K562 (cell line): ENCODE data around the gene TNC. TPM values are rescaled to one million over a fixed set of nuclear protein-coding genes. Genes with fewer than 3 reads are reported as not detected.
A peak's percentile ranks its signal among the peaks of the same experiment; 100 is the strongest.

ENCODE experiments used
- ATAC-seq: fragments of 200-7000 bp; cut with Tn5 transposase; 3 replicates; pipeline ENCODE4 v1.9.1; 2020; ENCODE audit warnings: moderate library complexity
- BruUV-seq: library from RNA; stranded (reverse); fragments of 400-500 nt; replicated peaks from 2 replicates; lab custom pipeline; 2021; lab: Mats Ljungman, UMichigan
- CTCF ChIA-PET: fragments of 300-600 bp; formaldehyde crosslinking; extraction: SDS; loops from one replicate; lab custom pipeline; 2021; ENCODE audit warnings: low intra/inter-chr PET ratio; lab: Yijun Ruan, JAX
- POLR2A ChIA-PET: fragments of 300-600, 350-650 bp; sonication (Branson Sonifier 250); formaldehyde crosslinking; extraction: SDS; loops from one replicate; lab custom pipeline; 2021; ENCODE audit warnings: antibody characterized with exemption, inconsistent platforms; lab: Yijun Ruan, JAX
- DNase-seq, 4 experiments: peaks; one replicate each; pipeline versions ENCODE4 v3.0.0 to v3.0.0-alpha.2; 2011 to 2018; ENCODE audit warnings: low spot score in 3 of 4, mixed read lengths in 3 of 4; ENCODE audit errors: extremely low read depth in 1 of 4
- FAIRE-seq: peaks from 2 replicates; lab custom pipeline; 2011; peaks lifted over from hg19 to GRCh38; lab: Jason Lieb, UNC
- H2AFZ ChIP-seq: 2 replicates; pipeline ENCODE4 v1.6.0; 2011; ENCODE audit warnings: low read depth, low read length, control low read depth, inconsistent platforms
- H3K27ac ChIP-seq: fragments of 200-600 bp; 3 replicates; pipeline ENCODE4 v1.8.0; 2011; ENCODE audit warnings: low read depth, mild to moderate bottlenecking, control low read depth, inconsistent platforms, low read length, moderate library complexity, mixed read lengths; ENCODE audit errors: extremely low read depth
- H3K27me3 ChIP-seq, 2 experiments: fragments of 300-600 bp in 1 of 2; 2 replicates in 1 of 2; 3 replicates in 1 of 2; pipeline versions ENCODE4 v1.6.0 to v1.8.0; 2011; ENCODE audit warnings: inconsistent platforms in 2 of 2, low read length in 2 of 2, mild to moderate bottlenecking in 1 of 2, mixed read lengths in 1 of 2, moderate library complexity in 1 of 2; ENCODE audit not compliant: control insufficient read depth in 2 of 2, insufficient read depth in 2 of 2
- H3K36me3 ChIP-seq: fragments of 300-600 bp; 3 replicates; pipeline ENCODE4 v1.8.0; 2011; ENCODE audit warnings: mild to moderate bottlenecking, low read length, inconsistent platforms; ENCODE audit not compliant: control insufficient read depth, insufficient read depth
- H3K4me1 ChIP-seq, 2 experiments: fragments of 200-600 bp in 1 of 2; replicated peaks in 1 of 2; 2 replicates in 1 of 2; 3 replicates in 1 of 2; pipeline versions ENCODE4 v1.5.1 to v1.8.0; 2011; ENCODE audit warnings: inconsistent platforms in 2 of 2, low read length in 2 of 2, mild to moderate bottlenecking in 1 of 2, mixed read lengths in 1 of 2, moderate library complexity in 1 of 2; ENCODE audit not compliant: control insufficient read depth in 2 of 2, insufficient read depth in 2 of 2
- H3K4me2 ChIP-seq: 2 replicates; pipeline ENCODE4 v1.6.1; 2011; ENCODE audit warnings: low read length, control low read depth, inconsistent platforms, mixed read lengths; ENCODE audit not compliant: insufficient read depth
- H3K4me3 ChIP-seq: fragments of 200-600 bp; sonication (generic), shearing (Covaris generic); 2 replicates; pipeline ENCODE4 v1.5.1; 2016; ENCODE audit warnings: control low read depth, inconsistent platforms
- H3K79me2 ChIP-seq: fragments of 200-600 bp; 3 replicates; pipeline ENCODE4 v1.8.0; 2011; ENCODE audit warnings: low read length, inconsistent platforms; ENCODE audit not compliant: control insufficient read depth, insufficient read depth
- H3K9ac ChIP-seq, 2 experiments: 2 replicates each; pipeline versions ENCODE4 v1.6.0 to v1.6.1; 2011; ENCODE audit warnings: low read depth in 2 of 2, low read length in 2 of 2, control low read depth in 1 of 2, inconsistent platforms in 1 of 2, mild to moderate bottlenecking in 1 of 2, mixed read lengths in 1 of 2; ENCODE audit not compliant: insufficient read depth in 1 of 2
- H3K9me1 ChIP-seq: one replicate; pipeline ENCODE4 v1.6.0; 2011; ENCODE audit warnings: inconsistent platforms, mild to moderate bottlenecking, low read length, moderate library complexity; ENCODE audit not compliant: control insufficient read depth, insufficient read depth
- H3K9me3 ChIP-seq: replicated peaks from 2 replicates; pipeline ENCODE4 v1.5.1; 2011; ENCODE audit warnings: low read depth, low read length, inconsistent platforms; ENCODE audit not compliant: control insufficient read depth, insufficient read depth
- H4K20me1 ChIP-seq: replicated peaks from 2 replicates; pipeline ENCODE4 v1.6.1; 2011; ENCODE audit warnings: low read length, inconsistent platforms, mixed read lengths; ENCODE audit not compliant: control insufficient read depth, insufficient read depth
- SIX5 ChIP-seq, 2 experiments: IDR thresholded peaks; 2 replicates each; pipeline ENCODE4 v1.6.1; 2011; ENCODE audit warnings: low read length in 2 of 2, borderline replicate concordance in 1 of 2, low read depth in 1 of 2, mild to moderate bottlenecking in 1 of 2, moderate library complexity in 1 of 2; ENCODE audit not compliant: insufficient read depth in 1 of 2
- ZKSCAN3 ChIP-seq: fragments of 250-450 bp; sonication (Bioruptor Pico); IDR thresholded peaks from 2 replicates; pipeline ENCODE4 v1.4.0; 2020
- WGBS: fragments of 100-300 bp; shearing (Covaris generic); methylation state at CpG from one replicate; pipeline ENCODE4 v1.1.6; 2016; ENCODE audit warnings: low coverage, mixed read lengths; ENCODE audit not compliant: insufficient coverage; ENCODE audit errors: missing lambda C conversion rate; 5-methylcytosine and 5-hydroxymethylcytosine counted together
- in situ Hi-C: fragments of 300-500 bp; cut with MboI; formaldehyde crosslinking; loops from 4 replicates; pipeline ENCODE4 v1.15.0; 2018; ENCODE audit warnings: inconsistent platforms, mixed read lengths
- intact Hi-C: fragments of 100-400 bp; cut with micrococcal nuclease; formaldehyde crosslinking; loops from 2 replicates; pipeline ENCODE4 v1.14.2; 2022
- polyA plus RNA-seq, 8 experiments: library from polyadenylated mRNA; depleted of rRNA in 4 of 8; stranded (reverse) in 5 of 8; unstranded in 3 of 8; fragments of >200 nt; fragmentation: Nextera tagmentation in 2 of 8; fragmentation: Illumina TruSeq in 1 of 8; extraction: Ambion mirVana in 2 of 8; extraction: Trizol in 1 of 8; gene quantifications; 2 replicates each; pipeline versions ENCODE4 v1.2.1 to v1.2.3, GENCODE V29; 2011 to 2014; ENCODE audit warnings: inconsistent platforms in 1 of 8, missing spikeins in 1 of 8
- total RNA-seq, 7 experiments: library from RNA; depleted of rRNA in 6 of 7; stranded (reverse); fragments of >200 nt in 6 of 7; fragmentation: Illumina TruSeq in 2 of 7; extraction: Trizol in 2 of 7; gene quantifications; 2 replicates each; pipeline versions ENCODE4 v1.2.1 to v1.2.3, GENCODE V29; 2011 to 2021; ENCODE audit warnings: low replicate concordance in 1 of 7
- TF ChIP-seq, protein P1 (sequence below): IDR thresholded peaks from 2 replicates; pipeline ENCODE4 v1.6.1; 2016; ENCODE audit warnings: missing genetic modification characterization, missing compliant biosample characterization
- TF ChIP-seq, protein P2 (sequence below): fragments of 250-450 bp; sonication (Bioruptor Pico); IDR thresholded peaks from 2 replicates; pipeline ENCODE4 v1.5.0; 2021; ENCODE audit warnings: mild to moderate bottlenecking, moderate library complexity
- TF ChIP-seq, protein P3 (sequence below): sonication (generic); formaldehyde crosslinking; IDR thresholded peaks from 2 replicates; pipeline ENCODE4 v1.8.0; 2023; ENCODE audit warnings: mild to moderate bottlenecking, missing genetic modification reagents

Gene TNC
- total and polyA plus RNA-seq, 9 of the 15 experiments (the other 6 are each of a cell fraction or from before 2014, with no cell fraction given) = under 0.01 to 0.29 TPM; not detected in 7

DNA sequence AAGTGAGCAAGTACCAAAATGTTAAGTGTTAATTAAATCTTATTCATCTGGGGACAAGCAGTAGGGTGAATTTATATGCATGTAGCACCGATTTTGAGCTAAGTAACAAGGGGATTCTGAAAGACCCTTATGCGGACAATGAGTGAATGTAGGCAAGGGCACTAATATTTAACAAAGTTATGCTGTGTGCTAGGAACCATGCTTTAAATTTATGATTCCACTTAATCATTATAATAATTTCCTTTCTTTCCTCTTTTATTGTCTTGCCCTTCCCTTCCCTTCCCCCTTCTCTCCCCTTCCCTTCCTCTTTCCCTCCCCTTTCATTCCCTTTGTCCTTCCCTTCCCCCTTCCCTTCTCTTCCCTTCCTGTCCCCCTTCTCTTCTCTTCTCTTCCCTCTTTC, 25.7 kb upstream of the TNC start:
- in situ Hi-C loops (no loop called here), intact Hi-C loops (no loop called here)
- ChIA-PET CTCF (no interaction called here), POLR2A (no interaction called here)
- Histone ChIP-seq H3K27ac (no peak overlapping the region), H3K9ac (no peak overlapping the region), H3K36me3 (no peaks in the 10 kb centered on the region), H4K20me1 (no peaks in the 10 kb centered on the region), H3K9me3 (no peaks in the 10 kb centered on the region), H3K9me1 (no peaks in the 10 kb centered on the region), H3K4me1 (no peaks in the 10 kb centered on the region), H2AFZ (no peak overlapping the region), H3K4me3 (no peak overlapping the region), H3K27me3 (no peaks in the 10 kb centered on the region), H3K4me2 (no peak overlapping the region), H3K79me2 (no peaks in the 10 kb centered on the region)
- TF ChIP-seq, protein P1, sequence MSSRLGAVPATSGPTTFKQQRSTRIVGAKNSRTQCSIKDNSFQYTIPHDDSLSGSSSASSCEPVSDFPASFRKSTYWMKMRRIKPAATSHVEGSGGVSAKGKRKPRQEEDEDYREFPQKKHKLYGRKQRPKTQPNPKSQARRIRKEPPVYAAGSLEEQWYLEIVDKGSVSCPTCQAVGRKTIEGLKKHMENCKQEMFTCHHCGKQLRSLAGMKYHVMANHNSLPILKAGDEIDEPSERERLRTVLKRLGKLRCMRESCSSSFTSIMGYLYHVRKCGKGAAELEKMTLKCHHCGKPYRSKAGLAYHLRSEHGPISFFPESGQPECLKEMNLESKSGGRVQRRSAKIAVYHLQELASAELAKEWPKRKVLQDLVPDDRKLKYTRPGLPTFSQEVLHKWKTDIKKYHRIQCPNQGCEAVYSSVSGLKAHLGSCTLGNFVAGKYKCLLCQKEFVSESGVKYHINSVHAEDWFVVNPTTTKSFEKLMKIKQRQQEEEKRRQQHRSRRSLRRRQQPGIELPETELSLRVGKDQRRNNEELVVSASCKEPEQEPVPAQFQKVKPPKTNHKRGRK (tag) = peak; percentile 34; the same call in 1 of the 2 replicates
- TF ChIP-seq SIX5 (IDR thresholded peaks at IDR 0.05; ENCODE audit: borderline replicate concordance in 1 of 2, insufficient read depth in 1 of 2, low read depth in 1 of 2, low read length in 2 of 2) = no peak
- TF ChIP-seq, protein P2, sequence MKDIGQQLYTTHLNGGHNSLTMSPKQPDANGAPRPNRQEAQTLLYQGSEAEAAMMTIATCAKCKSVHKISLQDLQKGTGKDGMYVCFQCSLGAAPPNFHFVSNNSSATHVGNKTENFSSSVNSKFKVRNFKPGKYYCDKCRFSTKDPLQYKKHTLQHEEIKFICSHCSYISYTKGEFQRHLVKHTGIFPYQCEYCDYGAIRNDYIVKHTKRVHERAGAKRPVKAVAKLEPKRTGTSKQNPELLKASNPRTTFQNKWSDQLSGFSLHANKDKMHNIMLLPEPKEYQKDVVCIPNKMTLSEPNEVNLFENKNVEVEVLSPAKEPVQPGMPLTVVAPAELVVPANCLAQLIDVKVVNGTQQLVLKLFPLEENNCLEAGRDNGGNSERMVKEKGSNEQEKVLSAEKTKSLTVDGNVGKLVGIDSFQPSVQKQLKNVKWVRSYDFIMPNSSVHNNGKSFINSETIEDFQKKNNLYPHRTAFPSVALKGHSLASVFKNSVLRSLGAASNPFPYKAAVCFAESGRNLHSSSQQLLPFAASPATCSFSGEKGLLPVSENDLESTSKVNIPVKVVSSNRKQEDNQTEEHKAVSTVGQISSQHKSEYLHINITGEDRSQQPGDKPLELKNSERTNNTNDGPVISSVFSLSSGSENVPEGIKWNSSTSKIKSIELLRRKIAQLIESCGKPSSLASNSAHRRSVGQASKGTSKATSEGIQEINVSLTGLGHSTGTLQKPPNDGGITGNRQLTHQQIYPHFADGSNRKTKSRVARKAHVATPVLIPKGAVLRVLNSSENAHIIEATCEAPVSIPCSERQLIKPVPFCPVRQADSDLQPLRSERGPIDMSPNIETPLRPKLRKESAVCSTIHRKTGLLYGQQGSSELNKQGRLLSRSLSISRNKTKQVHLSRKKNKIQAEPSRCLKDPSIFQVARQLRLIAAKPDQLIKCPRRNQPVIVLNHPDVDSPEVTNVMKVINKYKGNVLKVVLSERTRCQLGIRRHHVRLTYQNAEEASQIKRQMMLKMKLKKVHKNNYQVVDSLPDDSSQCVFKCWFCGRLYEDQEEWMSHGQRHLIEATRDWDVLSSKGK (CRISPR knock-in tag) = no peak
- TF ChIP-seq, protein P3, sequence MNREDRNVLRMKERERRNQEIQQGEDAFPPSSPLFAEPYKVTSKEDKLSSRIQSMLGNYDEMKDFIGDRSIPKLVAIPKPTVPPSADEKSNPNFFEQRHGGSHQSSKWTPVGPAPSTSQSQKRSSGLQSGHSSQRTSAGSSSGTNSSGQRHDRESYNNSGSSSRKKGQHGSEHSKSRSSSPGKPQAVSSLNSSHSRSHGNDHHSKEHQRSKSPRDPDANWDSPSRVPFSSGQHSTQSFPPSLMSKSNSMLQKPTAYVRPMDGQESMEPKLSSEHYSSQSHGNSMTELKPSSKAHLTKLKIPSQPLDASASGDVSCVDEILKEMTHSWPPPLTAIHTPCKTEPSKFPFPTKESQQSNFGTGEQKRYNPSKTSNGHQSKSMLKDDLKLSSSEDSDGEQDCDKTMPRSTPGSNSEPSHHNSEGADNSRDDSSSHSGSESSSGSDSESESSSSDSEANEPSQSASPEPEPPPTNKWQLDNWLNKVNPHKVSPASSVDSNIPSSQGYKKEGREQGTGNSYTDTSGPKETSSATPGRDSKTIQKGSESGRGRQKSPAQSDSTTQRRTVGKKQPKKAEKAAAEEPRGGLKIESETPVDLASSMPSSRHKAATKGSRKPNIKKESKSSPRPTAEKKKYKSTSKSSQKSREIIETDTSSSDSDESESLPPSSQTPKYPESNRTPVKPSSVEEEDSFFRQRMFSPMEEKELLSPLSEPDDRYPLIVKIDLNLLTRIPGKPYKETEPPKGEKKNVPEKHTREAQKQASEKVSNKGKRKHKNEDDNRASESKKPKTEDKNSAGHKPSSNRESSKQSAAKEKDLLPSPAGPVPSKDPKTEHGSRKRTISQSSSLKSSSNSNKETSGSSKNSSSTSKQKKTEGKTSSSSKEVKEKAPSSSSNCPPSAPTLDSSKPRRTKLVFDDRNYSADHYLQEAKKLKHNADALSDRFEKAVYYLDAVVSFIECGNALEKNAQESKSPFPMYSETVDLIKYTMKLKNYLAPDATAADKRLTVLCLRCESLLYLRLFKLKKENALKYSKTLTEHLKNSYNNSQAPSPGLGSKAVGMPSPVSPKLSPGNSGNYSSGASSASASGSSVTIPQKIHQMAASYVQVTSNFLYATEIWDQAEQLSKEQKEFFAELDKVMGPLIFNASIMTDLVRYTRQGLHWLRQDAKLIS (CRISPR knock-in tag) = no peak
- no peak for TF ChIP-seq ZKSCAN3 (CRISPR knock-in tag)
- BruUV-seq = no TSS peak
- FAIRE-seq (no peak), DNase-seq (no peak), ATAC-seq (no peak)
- WGBS = 0% methylated on average over 2 of the region's 2 CpGs
